ENCODE results near the gene KIF3B.
"Not testable (repeated sequence)": the region's sequence is repeated elsewhere in the genome, so short reads cannot be mapped to it uniquely, and the experiment has no call there.

KIF3B gene

GRCh38 chr20:32365564-32365963 is 88.1 kb downstream of the KIF3B start:
- no peak for DNase-seq
- intact Hi-C loops (cut with DNase I), result loop anchor here (10.0 kb wide), 1 partner anchor 81 kb away; no protein-coding TSS in a partner anchor

- DNase-seq, result no peak
Measured at GRCh38 chr20:32366380-32366779, 88.9 kb downstream of the KIF3B start.

DNA sequence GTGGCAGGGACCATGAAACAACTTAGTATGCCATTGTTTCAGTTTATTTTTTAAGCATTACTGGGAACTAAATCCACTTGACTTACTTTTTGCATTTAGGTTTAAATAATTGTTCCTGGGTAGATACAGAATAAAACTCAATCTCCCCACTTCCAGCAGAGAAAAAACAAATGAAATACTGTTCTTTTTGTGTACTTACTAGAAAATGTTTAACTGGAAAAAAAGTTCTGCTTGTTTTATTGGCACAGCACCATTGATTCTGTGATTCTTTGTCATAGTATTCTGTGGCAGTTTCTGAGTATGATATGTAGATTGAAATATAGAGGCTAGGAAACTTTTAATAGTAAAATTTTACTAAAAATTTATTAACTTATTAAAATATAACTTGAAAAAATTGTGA is 90.9 kb downstream of the KIF3B start:
- DNase-seq, result no peak
- intact Hi-C loops (cut with DNase I), result loop anchor here (10.0 kb wide), 1 partner anchor 84 kb away; no protein-coding TSS in a partner anchor

More at GRCh38 chr20:32366380-32366779, 88.9 kb downstream of the KIF3B start:
- intact Hi-C loops (cut with DNase I), result loop anchor here (10.0 kb wide), 1 partner anchor 82 kb away; no protein-coding TSS in a partner anchor

- no peak for DNase-seq
- intact Hi-C loops (cut with DNase I), result loop anchor here (10.0 kb wide), 1 partner anchor 84 kb away; no protein-coding TSS in a partner anchor
Measured at GRCh38 chr20:32368925-32369324, 91.5 kb downstream of the KIF3B start.

- intact Hi-C loops (cut with DNase I), result no loop called here
Measured at GRCh38 chr20:32370897-32371296, 93.4 kb downstream of the KIF3B start.

DNA sequence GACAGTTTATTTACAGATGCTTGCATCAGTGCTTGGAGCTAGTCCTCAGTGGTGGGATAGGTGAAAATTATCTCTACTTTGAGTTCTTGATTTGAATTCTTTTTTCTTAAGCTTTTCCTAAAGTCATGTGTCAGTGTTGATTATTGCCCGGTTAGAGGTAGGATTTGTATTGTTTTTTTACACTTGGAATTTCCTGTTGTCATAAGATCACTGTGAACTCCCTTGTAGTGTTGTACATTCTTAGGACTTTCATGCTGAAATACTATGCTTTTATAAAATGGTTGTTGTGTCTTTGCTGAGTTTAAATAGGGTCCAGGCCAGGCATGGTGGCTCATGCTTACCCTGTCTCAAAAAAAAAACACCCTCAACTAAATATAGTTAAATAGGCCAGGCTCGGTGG is 101.0 kb downstream of the KIF3B start:
- intact Hi-C loops (cut with DNase I), result no loop called here
- no peak for DNase-seq

More at GRCh38 chr20:32370897-32371296, 93.4 kb downstream of the KIF3B start:
- no peak for DNase-seq

GRCh38 chr20:32380037-32380436 is 102.6 kb downstream of the KIF3B start:
- DNase-seq; intact Hi-C loops (cut with DNase I): not testable (repeated sequence)

DNA sequence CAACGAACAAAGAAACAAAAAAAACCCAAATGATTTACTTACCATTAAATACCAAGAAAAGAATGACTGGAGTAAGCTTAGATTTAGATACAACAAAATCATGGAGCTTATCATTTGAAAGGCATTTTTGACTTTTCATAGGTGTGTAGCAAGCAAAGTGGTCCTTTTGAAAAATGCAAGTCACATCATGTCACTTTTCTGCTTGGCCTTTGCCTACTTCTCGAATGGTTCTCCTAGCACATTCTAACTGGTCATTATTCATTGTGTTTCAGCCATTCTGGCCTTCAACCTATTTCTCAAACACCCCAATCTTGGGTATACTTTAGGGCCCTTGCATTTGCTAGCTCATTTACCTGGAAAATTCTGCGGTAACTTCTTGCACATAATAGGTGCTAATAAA is 103.3 kb downstream of the KIF3B start:
- DNase-seq, result no peak
- intact Hi-C loops (cut with DNase I), result no loop called here

- intact Hi-C loops (cut with DNase I), result no loop called here
- no peak for DNase-seq
Measured at GRCh38 chr20:32382102-32382950, 104.9 kb downstream of the KIF3B start.

DNA sequence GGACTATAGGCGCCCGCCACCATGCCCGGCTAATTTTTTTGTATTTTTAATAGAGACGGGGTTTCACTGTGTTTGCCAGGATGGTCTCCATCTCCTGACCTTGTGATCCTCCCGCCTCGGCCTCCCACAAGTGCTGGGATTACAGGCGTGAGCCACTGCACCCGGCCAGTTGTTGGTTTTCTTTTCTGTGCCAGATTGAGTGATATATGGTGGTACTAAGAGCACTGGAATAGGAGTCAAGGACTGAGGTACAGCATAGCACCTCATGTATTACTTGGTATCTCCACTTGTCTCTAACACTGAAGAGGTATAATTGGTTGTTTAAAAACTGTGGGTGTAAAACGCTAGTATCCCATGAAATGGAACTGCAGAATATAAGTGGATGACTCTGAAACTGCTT is 106.0 kb downstream of the KIF3B start:
- DNase-seq; intact Hi-C loops (cut with DNase I): not testable (repeated sequence)

Measured in posterior cingulate gyrus (tissue), 11 donors.